Pancreas (tissue), 10 donors: Measurements from ENCODE around the gene MIER3. TPM values are rescaled to one million over a fixed set of nuclear protein-coding genes. Genes with fewer than 3 reads are reported as not detected.

Source experiments
- ATAC-seq, 4 donors: fragments of 200-7000 bp; cut with Tn5 transposase; one replicate each; pipeline versions ENCODE4 v1.8.0 to v1.9.1; 2020; ENCODE audit warnings: mild to moderate bottlenecking in 4 of 4, moderate library complexity in 4 of 4
- DNase-seq, 6 donors: peaks; one replicate each; pipeline ENCODE4 v3.0.0-alpha.2; 2020
- FAIRE-seq: peaks from 2 replicates; lab custom pipeline; 2012; peaks lifted over from hg19 to GRCh38; lab: Jason Lieb, UNC
- H3K27ac ChIP-seq, 4 donors: fragments of 200-600 bp; sonication (generic); 1 replicate in 3 of 4; 2 replicates in 1 of 4; pipeline versions ENCODE4 v1.5.0 to v1.8.0; 2020
- H3K27me3 ChIP-seq, 4 donors: fragments of 200-600 bp; one replicate each; pipeline ENCODE4 v1.8.0; 2021
- H3K36me3 ChIP-seq, 3 donors: fragments of 200-600 bp; sonication (generic) in 1 of 3; one replicate each; pipeline versions ENCODE4 v1.5.0 to v1.8.0; 2020 to 2021
- H3K4me1 ChIP-seq, 3 donors: fragments of 200-600 bp; one replicate each; pipeline ENCODE4 v1.8.0; 2021
- H3K4me3 ChIP-seq, 4 donors: fragments of 200-600 bp; sonication (generic) in 2 of 4; one replicate each; pipeline versions ENCODE4 v1.5.0 to v1.8.0; 2020 to 2021
- H3K9me3 ChIP-seq, 4 donors: fragments of 200-600 bp; one replicate each; pipeline ENCODE4 v1.8.0; 2021
- CTCF ChIP-seq, 4 donors: fragments of 200-600 bp; sonication (generic) in 3 of 4; IDR thresholded peaks; one replicate each; pipeline versions ENCODE4 v1.5.0 to v1.8.0; 2021; ENCODE audit warnings: antibody characterized with exemption in 4 of 4
- WGBS, 2 donors: extraction: QIAGEN DNeasy Blood & Tissue Kit; methylation state at CpG; one replicate each; pipeline ENCODE4 v1.1.7; 2013; 5-methylcytosine and 5-hydroxymethylcytosine counted together
- intact Hi-C, 3 donors: fragments of 100-400 bp; cut with DNase I; formaldehyde crosslinking; loops; one replicate each; pipeline versions ENCODE4 v1.11.1 to v1.14.2; 2022
- polyA plus RNA-seq, 2 donors: library from polyadenylated mRNA; stranded (reverse); fragments of 200-250 nt; gene quantifications; one replicate each; pipeline ENCODE4 v1.2.3, GENCODE V29; 2013
- total RNA-seq, 6 donors: library from RNA; stranded (reverse); fragmentation: NEBNext Ultra II Directional in 4 of 6; extraction: Animal tissue kit (Norgen Biotek cat#: 25700) in 4 of 6; gene quantifications; one replicate each; pipeline versions ENCODE4 v1.2.1 to v1.2.4, GENCODE V29; 2021 to 2023
- donor health status: healthy with polysubstance abuse.
- donor health status: DM: no; HTN: no; CAD: no; lungs with moderate emphysema.
- donor health status: DM: no; HTN: no; CAD: no.
- donor health status: control.
- donor health status: control.
- donor health status: Bipolar disorder and iron deficiency.
- donor health status: DM: yes; HTN: yes; CAD: no.
- donor health status: DM: no; HTN: no; CAD: no.
- donor health status: DM: no; HTN: no; CAD: no.
- donor health status: DM: yes; HTN: yes; CAD: no.

Gene MIER3
- total and polyA plus RNA-seq, 8 donors: 3.8 to 16.3 (median 8.0) TPM

GRCh38 chr5:56873056-56873455 lies 78.9 kb downstream of the MIER3 start:
- WGBS, 2 donors: 68 to 87% methylated on average over 3 of the region's 3 CpGs
- no peak for TF ChIP-seq CTCF (IDR thresholded peaks at IDR 0.05)
- DNase-seq (no peak), ATAC-seq (no peak), FAIRE-seq (no peak)
- H3K4me3 ChIP-seq: no peak overlapping the region
- H3K27me3 ChIP-seq: no peaks in the 10 kb centered on the region
- no peaks in the 10 kb centered on the region for H3K9me3 ChIP-seq
- no peak overlapping the region for H3K27ac ChIP-seq
- H3K4me1 ChIP-seq: no peaks in the 10 kb centered on the region
- H3K36me3 ChIP-seq: peaks cover 0 to 59% (median 7%) of the 10 kb centered on the region in 3 donors
- intact Hi-C loops: no loop called here

GRCh38 chr5:56871777-56872176 lies 80.1 kb downstream of the MIER3 start:
- intact Hi-C loops: no loop called here
- Histone ChIP-seq H3K27ac (no peak overlapping the region), H3K4me1 (no peaks in the 10 kb centered on the region), H3K4me3 (no peak overlapping the region), H3K36me3 (peaks cover 0 to 62% (median 12%) of the 10 kb centered on the region in 3 donors), H3K9me3 (no peaks in the 10 kb centered on the region), H3K27me3 (no peaks in the 10 kb centered on the region)
- no peak for TF ChIP-seq CTCF (IDR thresholded peaks at IDR 0.05)
- ATAC-seq: no peak
- DNase-seq: no peak
- WGBS, 2 donors: 91 to 94% methylated on average over 2 of the region's 2 CpGs
- no peak for FAIRE-seq

Other genes with a start within 250 kb of the MIER3 start
- 10 to 100 TPM; 11.4 to 28.7 (median 12.7) TPM for gene MAP3K1, start 136.6 kb downstream of the MIER3 start, total RNA-seq
- gene MAP3K1, start 136.6 kb downstream of the MIER3 start, polyA plus RNA-seq: 10 to 100 TPM in 1 of 2 donors, 1 to 10 TPM in 1; 5.4 to 10.1 TPM
- 1 to 10 TPM; 4.6 to 9.7 (median 6.2) TPM for gene SETD9, start 42.5 kb downstream of the MIER3 start, total RNA-seq
- gene SETD9, start 42.5 kb downstream of the MIER3 start, polyA plus RNA-seq: 1 to 10 TPM; 6.7 to 7.1 TPM
- gene GPBP1, start 221.9 kb upstream of the MIER3 start, total RNA-seq: 10 to 100 TPM; 23.4 to 44.9 (median 26.1) TPM
- gene GPBP1, start 221.9 kb upstream of the MIER3 start, polyA plus RNA-seq: 10 to 100 TPM; 32.6 to 54.0 TPM